HepG2 (cell line): Measurements from ENCODE around the gene CHDH. TPM values are rescaled to one million over a fixed set of nuclear protein-coding genes. Genes with fewer than 3 reads are reported as not detected.

ENCODE experiments used
- ATAC-seq: fragments of 200-7000 bp; cut with Tn5 transposase; 3 replicates; pipeline ENCODE4 v1.9.1; 2020; ENCODE audit warnings: mild to moderate bottlenecking, moderate library complexity
- BruUV-seq: library from RNA; stranded (reverse); fragments of 400-500 nt; replicated peaks from 2 replicates; lab custom pipeline; 2021; lab: Mats Ljungman, UMichigan
- CTCF ChIA-PET: fragments of 300-600 bp; formaldehyde crosslinking; extraction: SDS; loops from one replicate; lab custom pipeline; 2021; ENCODE audit warnings: low total read pairs, inconsistent platforms, low intra/inter-chr PET ratio; lab: Yijun Ruan, JAX
- POLR2A ChIA-PET: fragments of 350-600 bp; sonication (Branson Sonifier 250); formaldehyde crosslinking; loops from one replicate; lab custom pipeline; 2020; ENCODE audit warnings: antibody characterized with exemption, inconsistent platforms; lab: Yijun Ruan, JAX
- DNase-seq: peaks from one replicate; pipeline ENCODE4 v3.0.0-alpha.2; 2015; ENCODE audit warnings: low spot score
- FAIRE-seq: peaks from 3 replicates; lab custom pipeline; 2011; peaks lifted over from hg19 to GRCh38; lab: Jason Lieb, UNC
- H2AFZ ChIP-seq: one replicate; pipeline ENCODE4 v1.6.1; 2011; ENCODE audit warnings: low read length, inconsistent platforms
- H3K27ac ChIP-seq: fragments of 300-600 bp; 3 replicates; pipeline ENCODE4 v1.8.0; 2011; ENCODE audit warnings: mixed run types, mild to moderate bottlenecking, mixed read lengths, low read length, inconsistent platforms; ENCODE audit not compliant: insufficient read depth; ENCODE audit errors: extremely low read length
- H3K27me3 ChIP-seq, 2 experiments: fragments of 200-600 bp in 1 of 2; 2 replicates in 1 of 2; 3 replicates in 1 of 2; pipeline versions ENCODE4 v1.6.0 to v1.8.0; 2011; ENCODE audit warnings: low read length in 2 of 2, mild to moderate bottlenecking in 2 of 2, moderate library complexity in 2 of 2, inconsistent platforms in 1 of 2; ENCODE audit not compliant: insufficient read depth in 2 of 2, control insufficient read depth in 1 of 2
- H3K36me3 ChIP-seq, 2 experiments: fragments of 200-600 bp in 1 of 2; replicated peaks in 1 of 2; 2 replicates in 1 of 2; 3 replicates in 1 of 2; pipeline versions ENCODE4 v1.5.1 to v1.8.0; 2011; ENCODE audit warnings: low read length in 2 of 2, inconsistent platforms in 1 of 2; ENCODE audit not compliant: insufficient read depth in 2 of 2, control insufficient read depth in 1 of 2
- H3K4me1 ChIP-seq: 2 replicates; pipeline ENCODE4 v1.5.1; 2012; ENCODE audit warnings: low read length, inconsistent platforms; ENCODE audit not compliant: insufficient read depth
- H3K4me2 ChIP-seq: 2 replicates; pipeline ENCODE4 v1.6.0; 2011; ENCODE audit warnings: low read depth, low read length, inconsistent platforms
- H3K4me3 ChIP-seq, 3 experiments: fragments of 200-600 bp in 1 of 3; sonication (generic), shearing (Covaris generic) in 1 of 3; replicated peaks in 1 of 3; 2 replicates each; pipeline ENCODE4 v1.5.1; 2011 to 2016; ENCODE audit warnings: low read length in 3 of 3, inconsistent platforms in 2 of 3, low read depth in 2 of 3, mild to moderate bottlenecking in 2 of 3, control low read depth in 1 of 3, mixed read lengths in 1 of 3; ENCODE audit not compliant: insufficient read depth in 1 of 3
- H3K79me2 ChIP-seq: one replicate; pipeline ENCODE4 v1.6.1; 2011; ENCODE audit warnings: low read length, inconsistent platforms; ENCODE audit not compliant: insufficient read depth
- H3K9ac ChIP-seq: 2 replicates; pipeline ENCODE4 v1.6.0; 2011; ENCODE audit warnings: mild to moderate bottlenecking, low read depth, low read length, inconsistent platforms; ENCODE audit not compliant: insufficient read depth
- H3K9me3 ChIP-seq: 2 replicates; pipeline ENCODE4 v1.5.1; 2012; ENCODE audit warnings: mild to moderate bottlenecking, low read length
- H4K20me1 ChIP-seq: 2 replicates; pipeline ENCODE4 v1.6.0; 2011; ENCODE audit warnings: inconsistent platforms, mild to moderate bottlenecking, low read length, moderate library complexity; ENCODE audit not compliant: insufficient read depth
- KIAA2018 ChIP-seq: sonication (generic); formaldehyde crosslinking; IDR thresholded peaks from 2 replicates; pipeline ENCODE4 v1.5.0; 2020; ENCODE audit warnings: mild to moderate bottlenecking, missing genetic modification reagents, borderline replicate concordance
- POLR2A ChIP-seq, 2 experiments: IDR thresholded peaks; 2 replicates each; pipeline ENCODE4 v1.6.1; 2011; ENCODE audit warnings: low read depth in 2 of 2, low read length in 2 of 2, mild to moderate bottlenecking in 1 of 2, moderate library complexity in 1 of 2; ENCODE audit not compliant: insufficient read depth in 1 of 2
- POLR2AphosphoS5 ChIP-seq: IDR thresholded peaks from 2 replicates; pipeline ENCODE4 v1.6.1; 2012; ENCODE audit warnings: low read depth, low read length
- POLR2G ChIP-seq: fragments of 200-400 bp; formaldehyde crosslinking; IDR thresholded peaks from 2 replicates; pipeline ENCODE4 v1.6.1; 2018; ENCODE audit warnings: mild to moderate bottlenecking, low read depth, low read length, moderate library complexity
- RBM22 ChIP-seq: fragments of 200-400 bp; formaldehyde crosslinking; optimal IDR thresholded peaks from 2 replicates; pipeline ENCODE3; 2017; ENCODE audit warnings: mild to moderate bottlenecking, low read length, moderate library complexity
- ZNF770 ChIP-seq: sonication (generic); formaldehyde crosslinking; IDR thresholded peaks from 2 replicates; pipeline ENCODE4 v1.5.0; 2020; ENCODE audit warnings: mild to moderate bottlenecking, missing genetic modification reagents
- WGBS: methylation state at CpG from one replicate; pipeline ENCODE4 v1.1.6; 2017; ENCODE audit warnings: low lambda C conversion rate; 5-methylcytosine and 5-hydroxymethylcytosine counted together
- in situ Hi-C: cut with HindIII; loops from 2 replicates; pipeline ENCODE4 v1.10.0; 2017; ENCODE audit warnings: low pct_unique_long_range_greater_than_20kb; ENCODE audit not compliant: extremely low pct_ligation_motif_present
- intact Hi-C: fragments of 100-400 bp; cut with micrococcal nuclease; formaldehyde crosslinking; loops from one replicate; pipeline ENCODE4 v1.10.0; 2022; ENCODE audit not compliant: unreplicated experiment
- polyA plus RNA-seq, 8 experiments: library from polyadenylated mRNA; depleted of rRNA in 3 of 8; stranded (reverse) in 7 of 8; unstranded in 1 of 8; fragments of >200 nt; fragmentation: Illumina TruSeq in 4 of 8; extraction: Trizol in 4 of 8; gene quantifications; 2 replicates each; pipeline versions ENCODE4 v1.2.1 to v1.2.3, GENCODE V29; 2011 to 2016; ENCODE audit warnings: low read depth in 4 of 8, missing spikeins in 1 of 8, mixed read lengths in 1 of 8; ENCODE audit not compliant: insufficient read depth in 1 of 8
- total RNA-seq, 5 experiments: library from RNA; depleted of rRNA; stranded (reverse); fragments of >200 nt; fragmentation: Illumina TruSeq; extraction: Trizol; gene quantifications; 2 replicates each; pipeline ENCODE4 v1.2.3, GENCODE V29; 2016; ENCODE audit warnings: low read depth in 1 of 5

CHDH gene
- total and polyA plus RNA-seq, 2 of the 13 experiments (the other 11 are each of a cell fraction or from before 2014, with no cell fraction given) = 28.1 to 48.9 TPM

- no peaks in the 10 kb centered on the region for H3K9me3 ChIP-seq
- intact Hi-C loops (no loop called here), in situ Hi-C loops (no loop called here)
- WGBS = 87% methylated on average over 5 of the region's 5 CpGs
- POLR2A ChIA-PET = interaction anchor here (1.4 kb wide), 1 partner anchor 21 kb away, joined by 6 read pairs; no protein-coding TSS in a partner anchor
- BruUV-seq = no TSS peak
- H2AFZ ChIP-seq = no peak overlapping the region
- no peak for DNase-seq
- peaks cover 28% of the 10 kb centered on the region for H3K4me1 ChIP-seq
- no peaks in the 10 kb centered on the region for H4K20me1 ChIP-seq
- CTCF ChIA-PET = no interaction called here
- TF ChIP-seq ZNF770 (CRISPR knock-in tag) (peak; percentile 91), POLR2G (peak; percentile 49; the same call in 1 of the 2 replicates), POLR2A (IDR thresholded peaks at IDR 0.05; ENCODE audit: insufficient read depth in 1 of 2, low read depth in 2 of 2, low read length in 2 of 2) (peak in 1 of 2 experiments; percentile 23; a peak in 1 of 4 replicates), KIAA2018 (CRISPR knock-in tag) (no peak), RBM22 (peak; percentile 48), POLR2AphosphoS5 (peak; percentile 20)
- H3K4me2 ChIP-seq = no peak overlapping the region
- no peaks in the 10 kb centered on the region for H3K27me3 ChIP-seq
- no peaks in the 10 kb centered on the region for H3K79me2 ChIP-seq
- no peak overlapping the region for H3K4me3 ChIP-seq
- H3K36me3 ChIP-seq = peaks cover 18 to 37% of the 10 kb centered on the region in 2 experiments
- no peak overlapping the region for H3K9ac ChIP-seq
- ATAC-seq = no peak; the same call in 2 of the 3 replicates
- FAIRE-seq = no peak
- no peak overlapping the region for H3K27ac ChIP-seq
Measured at GRCh38 chr3:53865732-53866499, 19.7 kb upstream of the CHDH start.
